Muscle layer of colon (tissue), 2 donors: ENCODE measurements around the gene MED15.
A peak's percentile ranks its signal among the peaks of the same experiment; 100 is the strongest.

Experiments used
- H3K27ac ChIP-seq: one replicate; pipeline ENCODE4 v1.7.0; 2013; ENCODE audit warnings: low read depth, mild to moderate bottlenecking, low read length, moderate library complexity
- H3K27me3 ChIP-seq, 2 donors: one replicate each; pipeline ENCODE4 v1.7.0; 2013; ENCODE audit warnings: low read length in 2 of 2, mild to moderate bottlenecking in 2 of 2; ENCODE audit not compliant: insufficient read depth in 2 of 2, control insufficient read depth in 1 of 2
- H3K36me3 ChIP-seq: one replicate; pipeline ENCODE4 v1.7.0; 2013; ENCODE audit warnings: mild to moderate bottlenecking, low read length; ENCODE audit not compliant: insufficient read depth
- H3K4me1 ChIP-seq: one replicate; pipeline ENCODE4 v1.7.0; 2013; ENCODE audit warnings: mild to moderate bottlenecking, low read length; ENCODE audit not compliant: insufficient read depth
- H3K4me3 ChIP-seq, 2 donors: one replicate each; pipeline ENCODE4 v1.7.0; 2013; ENCODE audit warnings: low read length in 2 of 2, low read depth in 1 of 2, mild to moderate bottlenecking in 1 of 2, moderate library complexity in 1 of 2
- H3K9ac ChIP-seq: one replicate; pipeline ENCODE4 v1.7.0; 2013; ENCODE audit warnings: low read length
- H3K9me3 ChIP-seq: one replicate; pipeline ENCODE4 v1.7.0; 2013; ENCODE audit warnings: mild to moderate bottlenecking, low read length
- donor health status: abdominal sarcoma.
- donor health status: Adenocarcinoma of cecum.

MED15 gene

GRCh38 chr22:20528405-20528978 is 21.1 kb downstream of the MED15 start:
- Histone ChIP-seq H3K4me1 (peaks cover 53% of the 10 kb centered on the region), H3K9ac (no peak overlapping the region), H3K27ac (no peak overlapping the region), H3K9me3 (no peaks in the 10 kb centered on the region), H3K27me3 (no peaks in the 10 kb centered on the region), H3K4me3 (no peak overlapping the region), H3K36me3 (no peaks in the 10 kb centered on the region)

GRCh38 chr22:20530368-20531153 is 23.2 kb downstream of the MED15 start:
- Histone ChIP-seq H3K27me3 (no peaks in the 10 kb centered on the region), H3K4me3 (no peak overlapping the region), H3K27ac (peak overlapping the region; percentile 85), H3K4me1 (peaks cover 53% of the 10 kb centered on the region), H3K9me3 (no peaks in the 10 kb centered on the region), H3K9ac (no peak overlapping the region), H3K36me3 (no peaks in the 10 kb centered on the region)

GRCh38 chr22:20531154-20531403 is 23.7 kb downstream of the MED15 start:
- peak overlapping the region; percentile 85 for H3K27ac ChIP-seq
- no peaks in the 10 kb centered on the region for H3K9me3 ChIP-seq
- H3K4me1 ChIP-seq = peaks cover 53% of the 10 kb centered on the region
- no peaks in the 10 kb centered on the region for H3K27me3 ChIP-seq
- no peaks in the 10 kb centered on the region for H3K36me3 ChIP-seq
- no peak overlapping the region for H3K9ac ChIP-seq
- H3K4me3 ChIP-seq = no peak overlapping the region

- Histone ChIP-seq H3K36me3 (no peaks in the 10 kb centered on the region), H3K4me3 (no peak overlapping the region), H3K27me3 (no peaks in the 10 kb centered on the region), H3K4me1 (peaks cover 49% of the 10 kb centered on the region), H3K9me3 (no peaks in the 10 kb centered on the region), H3K27ac (peak overlapping the region; percentile 85), H3K9ac (no peak overlapping the region)
These were observed 24.2 kb downstream of the MED15 start for GRCh38 chr22:20531404-20532201.

DNA sequence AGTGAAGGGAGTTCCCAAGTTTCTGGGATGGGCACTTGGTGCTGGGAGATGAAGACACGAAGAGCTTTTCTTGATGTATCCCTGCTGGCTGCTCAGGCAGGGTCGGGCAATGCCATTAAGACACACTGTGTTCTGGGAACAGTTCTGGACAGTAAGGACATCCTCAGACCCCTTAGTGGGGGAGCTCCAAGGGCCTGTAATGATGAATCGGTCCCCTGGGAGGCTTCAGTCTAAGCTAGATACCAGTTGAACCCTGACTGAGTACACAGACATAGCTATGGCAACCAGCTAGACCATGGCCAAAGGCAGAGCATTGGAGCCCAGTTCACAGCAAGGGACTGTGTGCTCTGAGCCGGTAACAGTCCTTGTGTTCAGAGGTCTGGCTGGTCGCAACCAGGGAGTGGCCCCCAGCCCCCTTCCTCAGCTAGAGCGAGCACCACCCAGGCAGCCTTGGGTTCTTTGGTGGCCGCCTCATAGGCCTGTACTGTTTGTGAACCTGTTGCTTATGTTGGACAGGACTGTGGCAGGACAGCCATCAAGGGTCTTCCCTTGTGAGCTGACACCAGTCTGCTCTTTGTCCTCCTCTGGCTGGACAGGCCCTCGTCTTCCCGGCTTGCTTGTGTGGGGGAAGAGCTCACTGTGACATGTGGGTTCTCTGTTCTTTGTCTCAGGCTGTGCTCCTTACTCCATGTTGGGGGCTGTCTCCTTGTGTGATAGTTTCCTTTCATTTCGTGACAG is 25.0 kb downstream of the MED15 start:
- H3K4me1 ChIP-seq = peaks cover 45% of the 10 kb centered on the region
- no peaks in the 10 kb centered on the region for H3K9me3 ChIP-seq

DNA sequence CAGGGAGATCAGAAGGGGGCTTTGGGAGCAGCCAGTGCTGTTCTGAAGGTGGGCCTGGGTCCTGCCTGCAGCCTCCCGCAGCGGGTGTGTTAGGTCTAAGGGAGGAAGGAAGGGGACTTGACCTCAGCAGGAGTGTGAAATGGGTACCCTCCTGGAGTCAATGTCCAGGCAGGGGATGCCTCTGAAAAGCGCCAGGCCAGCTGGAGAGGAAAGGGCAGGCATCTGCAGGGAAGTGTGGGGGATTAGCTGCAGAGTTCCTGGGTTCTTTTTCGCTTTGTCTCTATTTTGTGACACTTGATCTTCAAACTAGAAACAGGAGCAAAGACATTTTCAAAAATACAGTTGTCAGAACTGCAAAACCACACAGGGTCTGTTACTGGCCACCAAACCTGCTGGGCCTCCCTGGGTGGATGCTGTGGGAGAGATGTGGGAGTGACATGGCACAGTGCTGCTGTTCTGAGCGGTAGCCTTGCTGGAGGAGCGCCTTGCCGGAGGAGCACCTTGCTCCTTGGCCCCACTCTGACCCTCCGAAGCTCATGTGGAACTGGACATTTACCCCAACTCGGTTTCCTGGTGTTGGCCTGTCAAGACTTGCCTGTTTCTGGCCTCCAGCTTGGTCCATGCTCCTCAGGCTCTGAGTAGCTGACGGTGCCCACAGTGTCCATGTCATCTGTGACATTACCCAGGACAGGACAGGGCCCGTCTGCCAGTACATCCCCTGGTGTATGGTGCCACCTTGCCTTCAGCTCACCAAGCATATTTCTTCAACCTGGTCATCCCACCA is 25.9 kb downstream of the MED15 start:
- Histone ChIP-seq H3K27me3 (no peaks in the 10 kb centered on the region), H3K9me3 (no peaks in the 10 kb centered on the region), H3K9ac (no peak overlapping the region), H3K27ac (no peak overlapping the region), H3K4me3 (no peak overlapping the region), H3K4me1 (peaks cover 45% of the 10 kb centered on the region), H3K36me3 (peaks cover 11% of the 10 kb centered on the region)

More for the DNA sequence above, 25.0 kb downstream of the MED15 start:
- Histone ChIP-seq H3K36me3 (peaks cover 5% of the 10 kb centered on the region), H3K4me3 (no peak overlapping the region), H3K27me3 (no peaks in the 10 kb centered on the region), H3K9ac (no peak overlapping the region), H3K27ac (peak overlapping the region; percentile 85)

DNA sequence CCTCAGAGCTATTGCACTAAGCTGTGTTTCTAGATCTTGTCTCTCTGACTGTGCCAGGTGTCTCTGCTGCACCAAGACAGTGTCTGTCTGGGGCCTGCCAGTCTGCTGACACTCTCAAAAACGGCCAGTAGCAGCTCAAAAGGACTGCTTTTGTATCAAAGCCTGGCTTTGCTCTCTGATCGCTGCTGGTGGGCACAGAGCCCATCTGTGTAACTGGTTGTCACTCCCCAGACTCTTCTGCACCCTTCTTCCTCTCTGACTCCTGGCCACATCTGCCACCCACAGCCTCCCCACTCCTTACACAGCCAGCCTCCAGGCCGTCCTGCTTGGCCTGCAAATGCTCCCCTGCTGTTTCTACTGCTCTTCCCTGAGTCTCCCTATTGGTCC is 26.5 kb downstream of the MED15 start:
- Histone ChIP-seq H3K9ac (no peak overlapping the region), H3K27ac (no peak overlapping the region)

GRCh38 chr22:20536590-20537324 is 29.3 kb downstream of the MED15 start:
- no peak overlapping the region for H3K9ac ChIP-seq
- H3K4me3 ChIP-seq = no peak overlapping the region
- H3K9me3 ChIP-seq = no peaks in the 10 kb centered on the region
- H3K36me3 ChIP-seq = peaks cover 11% of the 10 kb centered on the region
- no peak overlapping the region for H3K27ac ChIP-seq
- H3K27me3 ChIP-seq = no peaks in the 10 kb centered on the region
- H3K4me1 ChIP-seq = peaks cover 27% of the 10 kb centered on the region

More for the DNA sequence above, 26.5 kb downstream of the MED15 start:
- Histone ChIP-seq H3K4me1 (peaks cover 45% of the 10 kb centered on the region), H3K9me3 (no peaks in the 10 kb centered on the region), H3K36me3 (peaks cover 11% of the 10 kb centered on the region), H3K27me3 (no peaks in the 10 kb centered on the region), H3K4me3 (no peak overlapping the region)

GRCh38 chr22:20537325-20537756 is 29.9 kb downstream of the MED15 start:
- Histone ChIP-seq H3K4me1 (peaks cover 21% of the 10 kb centered on the region), H3K27ac (no peak overlapping the region), H3K9ac (no peak overlapping the region), H3K36me3 (peaks cover 16% of the 10 kb centered on the region), H3K27me3 (no peaks in the 10 kb centered on the region), H3K4me3 (no peak overlapping the region), H3K9me3 (no peaks in the 10 kb centered on the region)

GRCh38 chr22:20537983-20538382 is 30.6 kb downstream of the MED15 start:
- H3K9me3 ChIP-seq = no peaks in the 10 kb centered on the region
- H3K9ac ChIP-seq = no peak overlapping the region
- no peak overlapping the region for H3K4me3 ChIP-seq
- H3K36me3 ChIP-seq = peaks cover 16% of the 10 kb centered on the region
- H3K4me1 ChIP-seq = peaks cover 15% of the 10 kb centered on the region
- H3K27ac ChIP-seq = no peak overlapping the region
- H3K27me3 ChIP-seq = no peaks in the 10 kb centered on the region
